Astrocyte of the hippocampus (primary cell): ENCODE data around the gene TBL3.

Experiments
- DNase-seq: peaks from one replicate; pipeline ENCODE4 v3.0.0; 2011; ENCODE audit warnings: low read depth, low spot score

The TBL3 gene

DNA sequence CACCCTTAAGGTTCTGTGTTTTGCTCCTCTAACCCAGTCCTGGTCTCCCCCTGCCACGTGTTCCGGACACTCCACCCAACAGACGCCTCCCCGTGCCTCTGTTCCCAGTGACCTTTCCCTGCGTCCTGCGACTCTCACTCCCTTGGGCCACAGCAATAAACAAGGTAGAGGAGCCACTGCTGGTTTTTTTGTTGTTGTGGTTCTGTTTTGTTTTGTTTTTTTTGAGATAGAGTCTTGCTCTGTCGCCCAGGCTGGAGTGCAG, 44.0 kb downstream of the TBL3 start:
- DNase-seq, result no peak

DNA sequence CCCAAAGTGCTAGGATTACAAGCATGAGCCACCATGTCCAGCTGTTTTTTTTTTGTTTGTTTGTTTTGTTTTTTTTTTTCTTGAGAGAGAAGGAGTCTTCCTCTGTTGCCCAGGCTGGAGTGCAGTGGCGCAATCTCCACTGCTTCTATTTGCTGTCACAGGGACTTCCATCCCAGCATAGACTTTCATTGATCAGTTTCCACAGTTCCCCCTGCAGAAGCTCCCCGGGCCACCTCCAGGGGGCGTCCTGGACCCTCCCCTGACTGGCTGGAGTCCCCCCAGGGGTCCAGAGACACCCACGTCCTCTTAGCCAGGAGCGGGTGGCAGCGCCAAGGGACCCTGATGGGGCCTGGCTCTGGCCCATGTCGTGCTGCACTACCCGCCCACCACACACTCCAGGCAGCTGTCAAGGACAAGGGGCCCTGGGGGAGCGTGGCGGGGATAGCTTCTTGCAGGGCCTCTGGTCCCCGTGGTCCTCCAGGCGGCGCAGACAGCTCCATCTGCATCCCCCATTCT, 44.6 kb downstream of the TBL3 start:
- DNase-seq, result no peak

DNA sequence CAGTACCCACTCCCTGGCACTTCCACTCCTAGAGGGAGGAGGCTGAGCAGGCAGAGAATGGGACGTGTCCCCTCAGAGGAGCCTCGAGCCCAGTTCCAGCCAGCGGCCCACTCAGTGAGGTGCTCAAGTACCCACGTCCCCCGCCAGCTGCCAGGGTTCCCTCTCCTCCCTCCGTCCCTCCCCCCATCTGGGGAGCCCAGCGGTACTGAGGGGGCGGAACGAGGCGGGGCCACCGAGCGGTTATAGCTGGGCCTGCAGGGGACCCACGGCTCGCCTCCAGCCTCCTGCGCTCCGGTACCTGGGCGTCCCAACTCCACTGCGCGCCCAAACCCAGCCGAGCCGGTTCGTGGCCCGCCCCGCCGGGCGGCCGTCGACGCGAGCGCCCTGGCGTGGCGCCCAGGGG, 47.7 kb downstream of the TBL3 start, which contains the start of gene NPW:
Gene NPW, plus strand, starts transcription at position 268 of the 403 bp plus-strand sequence.
- no peak for DNase-seq

DNA sequence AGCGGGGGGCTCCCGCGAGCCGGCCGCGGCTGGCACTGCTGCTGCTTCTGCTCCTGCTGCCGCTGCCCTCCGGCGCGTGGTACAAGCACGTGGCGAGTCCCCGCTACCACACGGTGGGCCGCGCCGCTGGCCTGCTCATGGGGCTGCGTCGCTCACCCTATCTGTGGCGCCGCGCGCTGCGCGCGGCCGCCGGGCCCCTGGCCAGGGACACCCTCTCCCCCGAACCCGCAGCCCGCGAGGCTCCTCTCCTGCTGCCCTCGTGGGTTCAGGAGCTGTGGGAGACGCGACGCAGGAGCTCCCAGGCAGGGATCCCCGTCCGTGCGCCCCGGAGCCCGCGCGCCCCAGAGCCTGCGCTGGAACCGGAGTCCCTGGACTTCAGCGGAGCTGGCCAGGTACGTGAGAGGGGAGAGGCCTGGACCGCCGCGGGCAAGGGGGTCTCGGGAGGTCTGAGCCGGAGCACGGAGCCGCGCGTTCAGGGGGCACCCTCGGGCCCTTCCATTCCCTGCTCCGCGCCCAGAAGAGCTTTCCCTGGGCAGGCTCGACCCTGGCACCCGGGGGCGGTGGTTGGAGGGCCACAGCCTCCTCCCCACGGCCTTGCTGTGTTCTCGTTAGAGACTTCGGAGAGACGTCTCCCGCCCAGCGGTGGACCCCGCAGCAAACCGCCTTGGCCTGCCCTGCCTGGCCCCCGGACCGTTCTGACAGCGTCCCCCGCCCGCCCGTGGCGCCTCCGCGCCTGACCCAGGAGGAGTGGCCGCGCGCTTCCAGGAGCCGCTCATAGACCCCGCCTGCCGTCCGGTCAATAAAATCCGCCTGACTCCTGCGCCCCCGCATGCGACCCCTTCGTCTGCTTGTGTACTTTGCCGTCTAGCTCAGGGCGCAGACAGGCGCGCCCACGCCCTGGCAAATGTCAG, 48.3 kb downstream of the TBL3 start:
- peak; percentile 53 for DNase-seq

DNA sequence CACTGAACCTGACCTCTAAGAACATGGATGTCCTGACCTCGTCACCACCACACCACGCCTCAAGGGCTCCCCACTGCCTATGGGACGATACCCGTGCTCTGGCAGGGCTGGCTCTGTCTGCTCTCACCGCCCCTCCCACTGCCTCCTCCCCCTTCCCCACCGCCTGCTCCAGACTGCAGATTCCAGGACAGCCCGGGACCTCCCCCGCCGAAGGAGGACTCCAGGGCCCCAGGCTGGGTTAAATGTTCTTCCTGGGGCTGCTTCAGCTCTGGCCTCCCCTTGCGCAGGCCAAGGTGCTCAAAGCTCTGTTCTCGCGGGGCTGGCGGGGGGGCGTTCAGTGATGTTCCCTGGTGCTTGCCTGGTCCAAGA, 50.9 kb downstream of the TBL3 start:
- DNase-seq, result no peak

DNA sequence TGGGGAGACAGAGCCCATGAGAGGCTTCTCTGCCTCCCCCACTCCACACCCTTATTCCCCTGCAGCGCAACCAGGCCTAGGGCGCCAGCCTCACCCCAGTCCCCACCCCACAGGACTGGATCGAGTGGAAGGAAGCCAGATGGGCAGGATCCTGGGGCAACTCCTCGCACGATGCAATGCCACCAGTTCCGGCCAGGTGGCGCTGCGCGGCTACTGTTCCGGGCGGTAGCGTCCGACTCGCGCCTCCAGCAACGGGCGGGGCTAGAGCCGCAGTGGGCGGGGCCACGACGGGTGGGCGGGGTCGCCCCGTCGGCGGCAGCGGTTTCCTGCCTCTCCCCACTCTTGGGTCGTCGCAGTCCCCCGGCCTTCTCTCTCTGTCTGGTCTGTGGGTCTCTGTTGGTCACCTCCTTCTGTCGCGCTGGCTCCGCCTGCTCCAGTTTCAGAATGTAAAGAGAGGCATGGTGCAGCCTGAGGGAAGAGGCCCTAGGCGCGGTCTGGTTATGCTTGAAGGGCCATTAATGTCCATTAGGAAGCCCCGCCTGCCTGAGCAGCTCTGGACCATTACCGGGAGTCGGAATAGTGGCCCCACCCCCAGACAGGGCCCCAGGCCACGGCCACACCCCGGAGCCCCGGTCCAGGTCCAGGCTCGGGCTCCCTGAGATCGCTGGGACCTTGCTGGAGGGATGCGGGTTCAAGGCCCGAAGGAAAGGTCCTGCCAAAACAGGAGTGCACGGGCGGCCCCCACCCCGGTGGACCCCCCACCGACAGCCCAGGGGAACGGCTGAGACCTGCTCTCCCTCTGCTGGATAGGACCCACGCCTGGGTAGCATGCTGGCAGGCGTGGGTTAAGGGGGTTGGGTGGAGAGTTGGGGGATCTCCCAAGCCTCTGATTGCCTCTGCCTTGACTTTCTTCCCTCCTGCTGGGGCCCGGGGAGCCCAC, 51.5 kb downstream of the TBL3 start:
- peak; percentile 96 for DNase-seq

DNA sequence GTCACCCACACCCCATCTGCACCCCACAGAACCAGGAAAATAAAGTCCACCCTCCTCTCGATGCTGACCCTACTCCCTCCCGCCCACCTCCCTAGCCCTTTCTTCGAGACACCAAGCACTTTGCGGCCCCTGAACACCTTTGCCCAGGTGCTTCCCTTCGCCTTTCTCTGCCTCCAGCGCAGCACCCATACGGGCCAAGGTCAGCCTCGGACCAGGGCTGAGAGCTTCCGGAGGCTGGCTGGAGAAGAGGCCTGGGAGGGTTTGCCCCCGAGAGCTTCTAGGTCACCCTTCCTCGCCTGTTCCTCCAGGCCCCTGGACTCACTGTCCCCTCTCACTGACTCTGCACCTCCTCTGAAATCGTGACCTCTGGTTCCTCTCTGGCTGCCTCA, 52.2 kb downstream of the TBL3 start:
- no peak for DNase-seq

DNA sequence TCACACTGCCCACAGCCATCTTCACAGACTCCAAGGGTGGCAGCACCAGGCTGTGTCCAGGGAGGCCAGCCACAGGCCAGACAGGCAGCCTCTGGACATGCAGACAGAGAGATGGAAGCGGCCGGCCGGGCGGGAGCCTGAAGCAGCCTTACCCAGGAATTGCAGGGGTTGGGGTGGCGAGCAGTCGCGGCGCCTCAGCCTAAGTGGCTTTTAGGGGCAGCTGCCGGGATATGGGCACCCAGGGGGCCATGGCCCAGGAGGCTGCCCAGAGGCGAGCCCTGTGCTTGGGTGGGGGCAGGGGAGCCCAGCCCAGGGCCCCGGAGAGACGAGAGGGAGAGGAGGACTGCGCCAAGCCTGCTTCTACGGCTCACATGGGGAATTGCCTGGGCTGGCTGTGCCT, 53.4 kb downstream of the TBL3 start:
- DNase-seq, result no peak

DNA sequence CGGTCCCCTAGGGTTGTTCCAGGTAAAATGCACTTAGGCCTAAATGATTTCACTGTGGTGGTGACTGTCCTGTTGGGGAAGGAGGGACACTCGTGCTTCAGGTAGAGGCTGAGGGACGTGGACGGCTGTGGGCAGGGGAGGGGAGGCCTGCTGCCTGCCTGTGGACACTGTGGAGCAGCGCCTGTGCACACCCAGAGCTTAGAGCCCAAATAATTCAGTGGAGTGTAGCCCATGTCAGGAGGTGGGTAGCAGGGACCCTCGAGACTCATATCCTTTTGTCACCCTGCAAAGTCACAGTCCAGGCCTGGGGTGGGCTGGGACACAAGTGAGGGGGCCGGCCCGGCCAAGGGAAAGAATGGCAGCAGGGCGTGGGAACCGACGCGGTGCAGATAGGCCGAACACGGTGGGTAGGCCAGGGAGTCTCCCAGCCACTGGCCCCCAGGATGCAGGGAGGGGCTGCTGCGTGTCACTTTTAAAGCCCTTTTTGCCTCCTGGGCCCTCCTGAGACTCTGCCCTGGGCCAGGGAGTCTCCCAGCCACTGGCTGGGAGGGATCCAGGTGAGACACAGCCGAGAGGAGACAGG, 54.1 kb downstream of the TBL3 start:
- DNase-seq, result no peak

DNA sequence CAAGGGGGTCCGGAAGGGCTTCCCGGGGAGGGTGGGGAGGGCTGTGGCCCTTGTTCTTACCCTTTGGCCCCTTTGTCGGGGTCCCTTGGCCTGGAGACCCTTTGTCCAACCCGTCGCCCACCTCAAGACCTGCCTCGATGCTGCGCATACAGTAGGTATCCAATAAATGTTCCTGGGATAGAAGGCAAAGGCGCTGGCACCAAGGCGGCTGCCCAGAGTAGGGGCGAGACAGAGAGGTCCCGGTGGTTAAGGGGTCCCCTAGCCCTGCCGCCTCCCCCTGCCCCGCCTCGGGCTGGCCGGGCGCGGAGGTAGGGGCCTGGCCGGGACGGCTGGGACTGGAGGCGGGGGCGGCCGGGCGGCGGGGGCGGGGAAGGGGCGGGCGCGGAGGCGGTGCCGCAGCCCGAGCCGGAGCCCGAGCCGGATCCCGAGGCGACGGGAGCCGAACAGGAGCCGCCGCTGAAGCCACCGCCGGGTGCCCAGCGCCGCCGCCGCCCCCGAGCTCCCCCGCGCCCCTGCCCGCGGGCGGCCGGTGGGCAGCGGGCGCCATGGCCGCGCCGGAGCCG, 54.7 kb downstream of the TBL3 start, which contains the start of gene NHERF2:
Gene NHERF2, plus strand, starts transcription at position 442 of the 563 bp plus-strand sequence. Its CDS starts 104 bp downstream, at position 546.
- peak; percentile 69 for DNase-seq

DNA sequence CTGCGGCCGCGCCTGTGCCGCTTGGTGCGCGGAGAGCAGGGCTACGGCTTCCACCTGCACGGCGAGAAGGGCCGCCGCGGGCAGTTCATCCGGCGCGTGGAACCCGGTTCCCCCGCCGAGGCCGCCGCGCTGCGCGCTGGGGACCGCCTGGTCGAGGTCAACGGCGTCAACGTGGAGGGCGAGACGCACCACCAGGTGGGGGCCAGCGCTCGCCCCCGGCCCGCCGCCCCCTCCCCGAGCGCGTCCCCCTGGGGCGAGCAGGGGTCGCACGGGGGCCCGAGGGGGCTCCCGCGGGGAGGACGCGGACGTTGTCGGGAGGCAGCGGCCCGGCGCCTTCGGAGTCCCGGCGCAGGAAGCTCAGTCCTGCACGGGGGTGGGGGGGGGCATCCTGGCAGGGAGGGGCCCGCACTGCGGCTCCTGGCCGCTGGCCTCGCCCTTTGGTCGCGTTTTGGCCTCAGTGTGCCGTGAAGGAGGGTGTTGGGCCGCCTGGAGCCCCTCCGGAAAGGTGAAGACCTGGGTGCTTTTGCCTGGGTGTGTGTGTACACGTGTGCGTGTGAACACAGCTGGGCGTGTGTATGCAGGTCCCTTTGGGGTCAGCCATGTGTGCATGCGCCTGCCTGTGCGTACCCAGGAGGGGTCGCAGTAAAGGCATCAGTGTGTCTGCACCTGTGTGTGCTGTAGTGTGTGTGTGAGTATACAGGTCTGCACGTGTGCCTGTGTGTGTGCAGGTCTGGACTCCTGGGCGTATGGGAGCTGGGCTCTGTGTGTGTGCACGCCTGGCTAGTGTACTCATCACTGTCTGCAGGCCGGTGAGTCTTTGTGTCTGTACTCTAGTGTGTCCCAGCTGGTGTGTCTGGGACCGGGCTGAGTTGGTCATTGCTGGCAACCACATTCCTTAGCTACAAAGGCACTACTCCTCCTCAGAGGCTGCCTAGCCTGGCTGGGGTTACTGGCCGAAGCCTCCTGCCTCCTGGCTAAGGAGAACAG, 55.5 kb downstream of the TBL3 start:
- DNase-seq, result peak; percentile 51

DNA sequence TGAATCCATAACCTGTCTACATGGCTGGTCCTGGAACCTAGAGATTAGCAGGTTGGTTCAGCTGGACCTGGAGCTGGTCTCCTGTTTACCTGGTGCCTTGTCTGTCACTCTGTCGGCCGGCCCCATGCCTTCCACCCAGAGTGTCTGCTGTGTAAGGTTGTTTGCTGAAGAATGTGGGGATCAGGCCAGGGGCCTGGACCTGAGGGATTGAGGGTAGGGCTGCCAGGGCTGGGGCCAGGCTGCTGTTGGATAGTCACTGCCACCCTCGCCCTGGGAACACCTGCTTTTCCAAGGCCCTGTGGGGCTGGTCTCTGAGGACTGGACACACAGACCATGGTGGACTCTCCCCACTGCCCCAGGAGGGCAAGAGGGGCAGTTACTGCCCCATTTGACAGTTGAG, 56.3 kb downstream of the TBL3 start:
- no peak for DNase-seq

DNA sequence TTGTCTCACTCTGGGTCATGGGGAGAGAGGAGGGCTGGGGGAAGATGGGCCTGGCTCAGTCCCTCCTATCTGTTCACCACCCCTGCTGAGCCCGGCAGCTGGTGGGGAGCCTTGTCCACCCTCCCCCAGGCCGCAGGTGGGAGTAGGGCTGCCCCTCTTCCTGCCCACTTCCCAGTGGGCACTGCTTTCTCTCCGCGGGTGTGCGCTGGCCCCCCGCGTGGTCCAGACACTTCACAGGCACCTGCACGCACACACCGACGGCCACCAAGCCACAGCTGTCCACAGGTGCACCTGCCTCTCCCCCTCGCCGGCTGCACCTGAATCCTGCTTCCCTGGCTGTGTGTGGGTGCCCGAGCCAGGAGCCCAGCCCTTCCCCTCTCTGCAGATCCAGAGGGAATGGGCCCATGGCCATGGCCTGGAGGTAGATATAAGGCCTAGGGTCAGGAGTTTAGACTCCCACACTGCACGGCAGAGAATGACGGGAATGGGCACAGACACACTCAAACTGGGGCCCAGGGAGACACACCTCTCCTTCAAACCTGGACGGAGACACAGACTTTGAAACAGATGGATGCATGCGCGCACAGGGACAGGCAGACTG, 56.9 kb downstream of the TBL3 start:
- no peak for DNase-seq

DNA sequence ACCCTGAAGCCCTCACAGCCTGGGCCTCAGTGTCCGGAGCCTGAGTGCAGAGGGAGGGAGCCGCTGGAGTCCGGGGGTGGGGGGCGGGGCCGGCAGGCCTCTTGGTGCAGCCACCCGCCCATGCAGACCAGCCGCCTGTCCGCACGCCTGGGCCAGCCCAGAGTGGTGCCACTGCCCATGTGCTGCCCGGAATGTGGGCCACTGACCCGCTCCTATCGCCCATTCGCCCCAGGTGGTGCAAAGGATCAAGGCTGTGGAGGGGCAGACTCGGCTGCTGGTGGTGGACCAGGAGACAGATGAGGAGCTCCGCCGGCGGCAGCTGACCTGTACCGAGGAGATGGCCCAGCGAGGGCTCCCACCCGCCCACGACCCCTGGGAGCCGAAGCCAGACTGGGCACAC, 57.5 kb downstream of the TBL3 start:
- DNase-seq, result no peak

DNA sequence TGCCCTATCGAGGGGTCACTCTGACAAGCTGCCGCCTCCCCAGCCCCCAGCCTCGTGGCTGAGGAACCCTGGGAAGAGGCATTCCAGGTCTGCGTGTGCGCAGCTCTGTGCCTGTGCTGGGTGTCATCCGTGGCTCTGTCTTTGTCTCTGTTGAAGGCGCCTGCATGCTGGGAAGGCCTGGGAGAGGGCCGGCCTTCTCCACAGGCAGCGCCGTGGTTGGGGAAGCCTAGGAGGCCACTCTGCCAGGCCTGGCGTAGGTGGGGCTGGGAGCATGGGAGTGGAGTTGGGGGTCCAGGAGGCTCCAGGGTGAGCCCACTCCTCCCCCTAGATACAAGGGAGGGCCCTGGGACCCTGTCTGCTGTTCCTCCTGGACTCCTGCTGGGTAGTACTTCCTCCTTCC, 58.2 kb downstream of the TBL3 start:
- DNase-seq, result no peak

DNA sequence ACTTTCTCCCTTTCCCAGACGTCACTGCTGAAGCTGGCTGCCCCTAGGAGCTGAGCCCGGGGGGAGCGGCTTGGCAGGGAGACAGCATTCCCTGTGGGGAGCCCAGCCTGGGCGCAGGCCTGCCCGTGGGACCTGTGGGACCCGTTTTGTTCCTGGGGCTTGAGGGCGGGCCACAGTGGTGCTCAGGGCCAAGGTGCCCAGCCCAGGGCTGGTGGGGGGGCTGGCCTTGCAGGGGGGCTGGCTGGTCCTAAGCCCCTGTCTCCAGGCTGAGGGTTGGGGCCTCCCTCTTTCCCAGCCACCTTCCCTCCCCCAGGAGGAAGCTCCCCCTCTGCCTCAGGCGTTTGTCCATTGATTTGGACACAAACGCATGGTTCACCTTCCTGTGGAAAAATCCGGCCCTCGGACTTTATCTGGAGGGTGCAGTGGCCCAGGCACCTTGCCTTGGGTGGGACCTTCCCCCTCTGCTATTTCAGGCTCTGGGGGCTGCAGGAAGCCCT, 59.3 kb downstream of the TBL3 start:
- DNase-seq, result no peak
